PC-9 (cell line): ENCODE data around the gene TMEM203.

Source experiments
- EZH2 ChIP-seq: fragments of 200-600 bp; sonication (generic); IDR thresholded peaks from 2 replicates; pipeline ENCODE4 v1.8.0; 2017; ENCODE audit warnings: antibody characterized with exemption, low read depth
- TF ChIP-seq, protein P1 (sequence below): fragments of 200-600 bp; sonication (generic); conservative IDR thresholded peaks from 2 replicates; pipeline ENCODE4 v1.6.1; 2017; ENCODE audit warnings: mixed run types, antibody characterized with exemption, mild to moderate bottlenecking, moderate library complexity

DNA sequence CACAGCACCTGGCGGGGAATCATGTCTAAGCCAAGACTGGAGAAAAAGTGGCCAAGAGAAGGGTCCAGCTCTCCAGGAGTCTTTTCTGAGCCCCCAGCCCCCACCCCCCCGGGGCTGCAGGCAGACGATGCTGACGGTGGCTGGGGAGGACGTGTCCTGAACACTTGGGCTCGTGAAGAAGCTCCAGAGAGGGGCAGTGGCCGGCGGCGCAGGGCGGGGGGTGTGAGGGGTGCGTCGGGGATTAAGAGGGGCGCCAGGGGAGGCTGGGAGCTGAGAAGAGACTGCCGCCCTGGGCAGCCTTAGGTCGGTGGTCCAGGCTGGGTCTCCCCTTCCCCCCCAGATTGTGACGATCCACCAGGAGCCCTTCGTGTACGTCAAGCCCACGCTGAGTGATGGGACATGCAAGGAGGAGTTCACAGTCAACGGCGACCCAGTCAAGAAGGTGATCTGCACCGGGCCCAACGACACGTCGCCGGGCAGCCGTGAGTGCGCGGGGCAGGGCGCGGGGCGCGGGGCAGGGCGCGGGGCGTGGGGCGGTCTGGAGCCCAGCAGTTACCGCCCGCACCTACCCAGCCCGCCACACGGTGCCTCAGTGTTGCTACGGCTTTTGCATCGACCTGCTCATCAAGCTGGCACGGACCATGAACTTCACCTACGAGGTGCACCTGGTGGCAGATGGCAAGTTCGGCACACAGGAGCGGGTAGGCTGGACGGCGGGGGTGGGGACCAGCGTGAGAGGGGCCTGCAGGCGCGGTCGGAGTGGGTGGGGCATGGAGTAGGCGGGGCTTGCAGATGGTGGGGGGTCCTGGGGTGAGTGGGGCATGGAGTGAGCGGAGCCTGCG lies 44.5 kb downstream of the TMEM203 start:
- TF ChIP-seq, protein P1, sequence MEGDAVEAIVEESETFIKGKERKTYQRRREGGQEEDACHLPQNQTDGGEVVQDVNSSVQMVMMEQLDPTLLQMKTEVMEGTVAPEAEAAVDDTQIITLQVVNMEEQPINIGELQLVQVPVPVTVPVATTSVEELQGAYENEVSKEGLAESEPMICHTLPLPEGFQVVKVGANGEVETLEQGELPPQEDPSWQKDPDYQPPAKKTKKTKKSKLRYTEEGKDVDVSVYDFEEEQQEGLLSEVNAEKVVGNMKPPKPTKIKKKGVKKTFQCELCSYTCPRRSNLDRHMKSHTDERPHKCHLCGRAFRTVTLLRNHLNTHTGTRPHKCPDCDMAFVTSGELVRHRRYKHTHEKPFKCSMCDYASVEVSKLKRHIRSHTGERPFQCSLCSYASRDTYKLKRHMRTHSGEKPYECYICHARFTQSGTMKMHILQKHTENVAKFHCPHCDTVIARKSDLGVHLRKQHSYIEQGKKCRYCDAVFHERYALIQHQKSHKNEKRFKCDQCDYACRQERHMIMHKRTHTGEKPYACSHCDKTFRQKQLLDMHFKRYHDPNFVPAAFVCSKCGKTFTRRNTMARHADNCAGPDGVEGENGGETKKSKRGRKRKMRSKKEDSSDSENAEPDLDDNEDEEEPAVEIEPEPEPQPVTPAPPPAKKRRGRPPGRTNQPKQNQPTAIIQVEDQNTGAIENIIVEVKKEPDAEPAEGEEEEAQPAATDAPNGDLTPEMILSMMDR, result no peak
- no peak for TF ChIP-seq EZH2
